ENCODE data around the gene PTGIS. TPM values are rescaled to one million over a fixed set of nuclear protein-coding genes. Genes with fewer than 3 reads are reported as not detected.

The PTGIS gene
- total RNA-seq, 1 donor from 2014 or later = 72.1 TPM

DNA sequence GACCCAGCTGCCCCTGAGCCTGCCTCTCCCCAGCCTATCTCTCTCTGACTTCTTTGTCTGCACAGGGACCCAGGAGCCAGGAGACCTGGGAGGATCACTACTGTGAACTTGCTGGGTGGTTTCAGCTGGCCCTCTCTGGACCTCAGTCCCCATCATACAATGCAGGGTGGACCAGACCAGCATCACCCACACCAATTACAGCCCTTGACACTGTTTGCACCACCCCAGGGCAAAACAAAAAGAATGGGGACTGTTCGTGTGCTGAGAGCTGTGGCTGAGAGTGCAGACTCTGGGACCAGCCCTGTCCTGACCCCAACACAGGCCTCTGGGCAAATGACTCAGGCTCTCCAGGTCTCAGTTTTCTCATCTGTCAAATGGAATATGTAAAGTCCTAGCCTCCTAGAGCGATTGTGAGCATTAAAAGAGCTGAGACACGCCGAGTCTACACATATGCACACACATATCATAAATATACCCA lies 25.4 kb downstream of the PTGIS start:
- Mint-ChIP-seq H3K27me3 (ENCODE audit: unreplicated experiment) (no peaks in the 10 kb centered on the region), H3K36me3 (ENCODE audit: unreplicated experiment) (peaks cover 50% of the 10 kb centered on the region), H3K9me3 (ENCODE audit: unreplicated experiment) (peaks cover 3% of the 10 kb centered on the region), H3K4me3 (ENCODE audit: unreplicated experiment) (no peak overlapping the region), H3K27ac (ENCODE audit: unreplicated experiment) (no peak overlapping the region), H3K4me1 (ENCODE audit: unreplicated experiment) (peaks cover 8% of the 10 kb centered on the region)
- TF ChIP-seq, protein P1, sequence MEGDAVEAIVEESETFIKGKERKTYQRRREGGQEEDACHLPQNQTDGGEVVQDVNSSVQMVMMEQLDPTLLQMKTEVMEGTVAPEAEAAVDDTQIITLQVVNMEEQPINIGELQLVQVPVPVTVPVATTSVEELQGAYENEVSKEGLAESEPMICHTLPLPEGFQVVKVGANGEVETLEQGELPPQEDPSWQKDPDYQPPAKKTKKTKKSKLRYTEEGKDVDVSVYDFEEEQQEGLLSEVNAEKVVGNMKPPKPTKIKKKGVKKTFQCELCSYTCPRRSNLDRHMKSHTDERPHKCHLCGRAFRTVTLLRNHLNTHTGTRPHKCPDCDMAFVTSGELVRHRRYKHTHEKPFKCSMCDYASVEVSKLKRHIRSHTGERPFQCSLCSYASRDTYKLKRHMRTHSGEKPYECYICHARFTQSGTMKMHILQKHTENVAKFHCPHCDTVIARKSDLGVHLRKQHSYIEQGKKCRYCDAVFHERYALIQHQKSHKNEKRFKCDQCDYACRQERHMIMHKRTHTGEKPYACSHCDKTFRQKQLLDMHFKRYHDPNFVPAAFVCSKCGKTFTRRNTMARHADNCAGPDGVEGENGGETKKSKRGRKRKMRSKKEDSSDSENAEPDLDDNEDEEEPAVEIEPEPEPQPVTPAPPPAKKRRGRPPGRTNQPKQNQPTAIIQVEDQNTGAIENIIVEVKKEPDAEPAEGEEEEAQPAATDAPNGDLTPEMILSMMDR (IDR thresholded peaks at IDR 0.05) = no peak
- DNase-seq (ENCODE audit: extremely low spot score, unreplicated experiment) = no peak

DNA sequence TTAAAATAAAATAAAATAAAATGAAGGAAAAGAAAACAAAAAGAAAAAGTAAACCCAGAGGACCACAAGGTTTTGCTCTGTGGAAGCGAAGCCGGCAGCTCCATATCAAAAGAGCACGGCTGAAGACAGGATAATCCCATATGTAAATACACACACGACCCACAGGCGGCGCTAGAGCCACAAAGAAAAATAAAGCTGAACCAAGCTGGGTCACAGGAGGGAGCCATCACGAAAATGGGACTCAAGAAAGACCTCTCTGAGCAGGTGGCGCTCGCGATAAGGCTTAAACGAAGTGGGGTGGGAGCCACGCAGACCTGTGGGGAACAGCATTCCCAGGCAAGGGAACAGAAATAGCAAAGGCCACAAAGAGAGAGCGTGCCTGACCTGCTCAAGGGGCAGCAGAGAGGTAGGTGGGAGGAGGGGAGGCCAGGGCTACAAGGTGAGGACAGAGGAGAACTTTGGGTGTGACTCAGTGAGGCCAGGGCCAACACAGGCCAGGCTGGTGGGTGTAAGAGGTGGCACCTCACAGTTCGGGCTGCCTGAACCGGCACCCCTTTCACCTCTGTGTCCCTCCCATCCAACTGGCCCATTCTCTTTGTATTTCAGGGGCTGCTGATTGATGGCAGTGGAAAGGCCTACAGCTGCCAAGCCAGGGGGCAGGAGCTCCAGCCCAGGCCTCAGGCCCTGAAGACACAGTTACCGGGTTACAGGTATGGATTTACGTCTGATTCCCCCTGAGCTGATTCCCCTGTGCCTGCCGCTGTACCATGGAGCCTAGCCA lies 26.0 kb downstream of the PTGIS start:
- peaks cover 8% of the 10 kb centered on the region for H3K4me1 Mint-ChIP-seq (ENCODE audit: unreplicated experiment)
- peaks cover 55% of the 10 kb centered on the region for H3K36me3 Mint-ChIP-seq (ENCODE audit: unreplicated experiment)
- H3K9me3 Mint-ChIP-seq (ENCODE audit: unreplicated experiment) = peaks cover 3% of the 10 kb centered on the region
- DNase-seq (ENCODE audit: extremely low spot score, unreplicated experiment) = no peak
- TF ChIP-seq, protein P1 (IDR thresholded peaks at IDR 0.05) = peak; percentile 88
- no peak overlapping the region for H3K27ac Mint-ChIP-seq (ENCODE audit: unreplicated experiment)
- no peak overlapping the region for H3K4me3 Mint-ChIP-seq (ENCODE audit: unreplicated experiment)
- no peaks in the 10 kb centered on the region for H3K27me3 Mint-ChIP-seq (ENCODE audit: unreplicated experiment)

DNA sequence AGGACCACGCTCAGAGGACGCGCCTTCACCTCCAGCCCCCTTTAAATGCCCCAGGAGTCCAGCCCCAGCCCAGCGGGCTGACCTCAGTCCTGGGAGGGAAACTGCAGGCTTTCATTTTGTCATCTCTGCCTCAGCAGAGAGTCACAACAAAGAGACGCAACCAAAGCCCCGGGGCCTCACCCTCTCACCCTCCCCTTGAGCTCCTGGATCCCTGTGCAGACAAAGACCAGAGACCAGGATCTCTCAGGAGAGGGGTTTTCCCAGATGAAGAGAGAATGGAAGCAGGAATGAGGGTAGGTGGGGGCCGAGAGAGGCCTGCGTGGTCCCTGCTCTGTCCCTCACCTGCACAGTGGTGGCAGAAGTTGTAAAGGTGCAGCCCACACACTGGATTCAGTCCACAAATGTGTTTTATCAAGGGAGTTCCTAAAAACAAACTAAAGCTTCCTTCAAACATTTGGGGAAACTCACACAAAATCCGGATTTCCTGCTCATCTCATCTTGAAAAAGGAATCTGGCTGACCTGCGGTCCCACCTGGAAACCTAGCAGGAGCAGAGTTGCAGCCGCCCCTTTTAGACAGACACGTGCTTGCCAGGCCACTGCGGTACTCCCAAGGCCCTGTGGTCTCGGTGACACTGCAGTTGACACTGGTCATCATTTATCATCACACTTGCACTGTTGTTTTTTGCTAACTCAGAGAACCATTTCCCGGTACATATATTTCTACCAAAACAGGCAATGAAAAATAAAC lies 27.1 kb downstream of the PTGIS start:
- peaks cover 8% of the 10 kb centered on the region for H3K4me1 Mint-ChIP-seq (ENCODE audit: unreplicated experiment)
- H3K36me3 Mint-ChIP-seq (ENCODE audit: unreplicated experiment) = peaks cover 52% of the 10 kb centered on the region

DNA sequence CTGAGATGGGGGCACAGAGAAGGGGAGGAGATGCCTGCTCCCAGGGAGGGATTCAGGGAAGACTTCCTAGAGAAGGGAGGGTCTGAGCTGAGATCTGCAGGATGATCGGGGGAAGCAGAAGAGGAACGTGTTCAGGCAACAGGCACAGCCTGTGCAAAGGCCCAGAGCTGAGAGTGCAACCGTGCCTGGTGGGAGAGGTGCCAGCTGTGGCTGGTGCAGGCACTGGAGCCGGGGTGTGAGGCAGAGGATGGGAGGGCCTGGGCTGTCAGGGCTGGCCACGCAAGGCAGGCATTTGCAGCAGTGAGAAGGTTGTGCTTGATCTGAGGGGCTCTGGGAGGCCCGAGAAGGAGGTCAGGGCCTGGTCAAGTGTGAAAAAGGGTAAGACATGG lies 27.7 kb downstream of the PTGIS start:
- no peak overlapping the region for H3K27ac Mint-ChIP-seq (ENCODE audit: unreplicated experiment)
- H3K36me3 Mint-ChIP-seq (ENCODE audit: unreplicated experiment) = peaks cover 50% of the 10 kb centered on the region
- TF ChIP-seq, protein P1 (IDR thresholded peaks at IDR 0.05) = no peak
- H3K4me1 Mint-ChIP-seq (ENCODE audit: unreplicated experiment) = peaks cover 8% of the 10 kb centered on the region
- DNase-seq (ENCODE audit: extremely low spot score, unreplicated experiment) = no peak
- peaks cover 3% of the 10 kb centered on the region for H3K9me3 Mint-ChIP-seq (ENCODE audit: unreplicated experiment)
- no peaks in the 10 kb centered on the region for H3K27me3 Mint-ChIP-seq (ENCODE audit: unreplicated experiment)
- H3K4me3 Mint-ChIP-seq (ENCODE audit: unreplicated experiment) = no peak overlapping the region

More for the DNA sequence above, 27.1 kb downstream of the PTGIS start:
- DNase-seq (ENCODE audit: extremely low spot score, unreplicated experiment) = no peak
- Mint-ChIP-seq H3K9me3 (ENCODE audit: unreplicated experiment) (peaks cover 3% of the 10 kb centered on the region), H3K4me3 (ENCODE audit: unreplicated experiment) (no peak overlapping the region), H3K27me3 (ENCODE audit: unreplicated experiment) (no peaks in the 10 kb centered on the region), H3K27ac (ENCODE audit: unreplicated experiment) (no peak overlapping the region)
- TF ChIP-seq, protein P1 (IDR thresholded peaks at IDR 0.05) = no peak

Measured in osteocyte (in vitro differentiated cells).